ENCODE measurements around the gene SSBP3. TPM values are rescaled to one million over a fixed set of nuclear protein-coding genes. Genes with fewer than 3 reads are reported as not detected.

Gene SSBP3
- total RNA-seq, 2 donors from 2014 or later: 7.9 to 23.1 TPM

GRCh38 chr1:54317084-54317483 lies 89.1 kb downstream of the SSBP3 start:
- 80 to 85% methylated on average over 7 of the region's 7 CpGs for WGBS, 2 donors
- peaks cover 14% of the 10 kb centered on the region for H3K4me1 ChIP-seq
- no peaks in the 10 kb centered on the region for H3K27me3 ChIP-seq
- no peaks in the 10 kb centered on the region for H3K9me3 ChIP-seq
- ATAC-seq (no peak), DNase-seq (no peak)
- no peak for TF ChIP-seq CTCF (IDR thresholded peaks at IDR 0.05)
- no peak for TF ChIP-seq POLR2A (IDR thresholded peaks at IDR 0.05)
- H3K27ac ChIP-seq: no peak overlapping the region
- intact Hi-C loops (cut with DNase I): no loop called here
- no peak overlapping the region for H3K4me3 ChIP-seq
- no peaks in the 10 kb centered on the region for H3K36me3 ChIP-seq (replicated peaks in 1 of 2; ENCODE audit: insufficient read depth in 1 of 2, low read depth in 2 of 2)

- H3K9me3 ChIP-seq: no peaks in the 10 kb centered on the region
- H3K4me3 ChIP-seq: no peak overlapping the region
- H3K27ac ChIP-seq: peak overlapping the region in 2 of 4 donors; percentile 1 to 37
- DNase-seq (no peak), ATAC-seq (no peak)
- WGBS, 2 donors: 85 to 86% methylated on average over 4 of the region's 4 CpGs
- no peaks in the 10 kb centered on the region for H3K36me3 ChIP-seq (replicated peaks in 1 of 2; ENCODE audit: insufficient read depth in 1 of 2, low read depth in 2 of 2)
- intact Hi-C loops (cut with DNase I): no loop called here
- H3K27me3 ChIP-seq: no peaks in the 10 kb centered on the region
- no peak for TF ChIP-seq CTCF (IDR thresholded peaks at IDR 0.05)
- H3K4me1 ChIP-seq: peaks cover 14% of the 10 kb centered on the region
Measured at GRCh38 chr1:54315099-54315498, 91.1 kb downstream of the SSBP3 start.

GRCh38 chr1:54314696-54315095 lies 91.5 kb downstream of the SSBP3 start:
- H3K27ac ChIP-seq: peak overlapping the region in 2 of 4 donors; percentile 1 to 37
- H3K9me3 ChIP-seq: no peaks in the 10 kb centered on the region
- TF ChIP-seq POLR2A (IDR thresholded peaks at IDR 0.05): no peak
- no peak for TF ChIP-seq CTCF (IDR thresholded peaks at IDR 0.05)
- WGBS, 2 donors: 25 to 26% methylated on average over 6 of the region's 6 CpGs
- no peak overlapping the region for H3K4me3 ChIP-seq
- peaks cover 14% of the 10 kb centered on the region for H3K4me1 ChIP-seq
- DNase-seq (peak in 3 of 4 donors; percentile 45 to 72 (median 71)), ATAC-seq (no peak)
- intact Hi-C loops (cut with DNase I): no loop called here
- no peaks in the 10 kb centered on the region for H3K36me3 ChIP-seq (replicated peaks in 1 of 2; ENCODE audit: insufficient read depth in 1 of 2, low read depth in 2 of 2)
- no peaks in the 10 kb centered on the region for H3K27me3 ChIP-seq

DNA sequence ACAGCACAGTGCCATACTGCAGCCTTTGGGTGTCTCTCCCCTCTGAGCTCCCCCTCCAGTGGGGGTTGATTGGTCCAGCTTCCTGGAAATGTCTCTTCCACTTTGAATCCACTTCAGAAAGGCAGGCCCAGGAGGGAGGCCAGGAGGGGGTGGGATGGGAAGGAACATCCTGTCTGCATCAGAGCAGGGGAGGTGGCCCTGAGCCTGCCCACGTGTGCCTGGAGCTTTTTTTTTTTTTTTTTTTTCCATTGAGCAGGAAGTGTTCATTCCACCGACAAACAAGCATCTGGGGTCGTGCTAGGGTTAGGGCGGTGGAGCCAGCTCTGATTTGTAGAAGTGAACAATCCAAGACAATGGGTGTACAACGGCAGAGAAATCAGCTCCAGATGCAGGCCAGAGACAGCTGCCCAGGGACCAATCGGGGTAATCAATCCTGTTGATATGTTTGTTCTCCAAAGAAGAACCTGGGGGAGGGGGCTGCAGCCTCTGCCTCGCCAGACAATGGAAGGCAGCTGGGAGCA lies 93.3 kb downstream of the SSBP3 start:
- no peaks in the 10 kb centered on the region for H3K36me3 ChIP-seq (replicated peaks in 1 of 2; ENCODE audit: insufficient read depth in 1 of 2, low read depth in 2 of 2)
- TF ChIP-seq CTCF (IDR thresholded peaks at IDR 0.05) (no peak), POLR2A (IDR thresholded peaks at IDR 0.05) (no peak)
- peak overlapping the region in 2 of 4 donors; percentile 26 to 48 for H3K27ac ChIP-seq
- no peak overlapping the region for H3K4me3 ChIP-seq
- H3K9me3 ChIP-seq: no peaks in the 10 kb centered on the region
- intact Hi-C loops (cut with DNase I): no loop called here
- ATAC-seq: peak; percentile 54
- 46 to 69% methylated on average over 7 of the region's 7 CpGs for WGBS, 2 donors
- H3K4me1 ChIP-seq: peaks cover 14% of the 10 kb centered on the region
- DNase-seq: peak in 3 of 4 donors; percentile 48 to 54 (median 53)
- no peaks in the 10 kb centered on the region for H3K27me3 ChIP-seq

DNA sequence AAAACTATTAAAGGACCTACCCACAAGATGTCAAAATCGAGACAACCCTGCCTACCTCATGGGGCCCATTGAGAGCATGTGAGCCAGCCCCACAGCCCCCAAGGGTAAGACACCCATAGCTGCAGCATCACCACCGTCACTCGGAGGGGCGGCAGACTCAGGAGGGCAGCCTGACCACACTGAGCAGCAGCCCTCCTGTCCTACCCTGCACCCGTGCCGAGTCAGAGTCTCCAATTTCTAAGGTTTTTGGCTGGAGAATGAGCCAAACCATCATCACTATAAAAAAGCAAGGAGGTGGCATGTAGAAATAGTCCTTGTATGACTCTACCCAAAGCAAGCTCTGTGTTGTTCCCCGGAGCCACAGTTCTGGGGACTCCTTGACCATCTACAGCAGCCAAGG lies 94.7 kb downstream of the SSBP3 start:
- no peak for ATAC-seq
- no peak for DNase-seq
- H3K36me3 ChIP-seq (replicated peaks in 1 of 2; ENCODE audit: insufficient read depth in 1 of 2, low read depth in 2 of 2): no peaks in the 10 kb centered on the region
- intact Hi-C loops (cut with DNase I): no loop called here
- 87 to 95% methylated on average over 2 to 7 of the region's 7 CpGs for WGBS, 2 donors
- TF ChIP-seq CTCF (IDR thresholded peaks at IDR 0.05): no peak
- no peak for TF ChIP-seq POLR2A (IDR thresholded peaks at IDR 0.05)
- peaks cover 14% of the 10 kb centered on the region for H3K4me1 ChIP-seq
- H3K4me3 ChIP-seq: no peak overlapping the region
- H3K27ac ChIP-seq: no peak overlapping the region
- no peaks in the 10 kb centered on the region for H3K9me3 ChIP-seq
- H3K27me3 ChIP-seq: no peaks in the 10 kb centered on the region

Data from body of pancreas (tissue), 4 donors.